ENCODE data around the gene NRG2.

The NRG2 gene

GRCh38 chr5:139906661-139907060 lies 136.4 kb downstream of the NRG2 start:
- no peak overlapping the region for H3K4me3 ChIP-seq (replicated peaks; ENCODE audit: insufficient read depth, low read length)
- H3K27me3 ChIP-seq (ENCODE audit: insufficient read depth, poor library complexity, severe bottlenecking) = peaks cover 10% of the 10 kb centered on the region
- DNase-seq (ENCODE audit: low read depth in 1 of 2, low spot score in 1 of 2) = no peak
- no peak overlapping the region for H3K27ac ChIP-seq (replicated peaks)
- TF ChIP-seq POLR2AphosphoS5 (IDR thresholded peaks at IDR 0.05; ENCODE audit: low read depth) = no peak
- TF ChIP-seq SPI1 (IDR thresholded peaks at IDR 0.05; ENCODE audit: borderline replicate concordance, low read depth) = no peak
- no peak for TF ChIP-seq CTCF (IDR thresholded peaks at IDR 0.05; ENCODE audit: insufficient read depth, low read length)
- no peak for TF ChIP-seq GABPA (IDR thresholded peaks at IDR 0.05; ENCODE audit: low read depth)
- no peak for TF ChIP-seq REST (IDR thresholded peaks at IDR 0.05; ENCODE audit: insufficient replicate concordance, low read depth)

- Histone ChIP-seq H3K27me3 (ENCODE audit: insufficient read depth, poor library complexity, severe bottlenecking) (peaks cover 10% of the 10 kb centered on the region), H3K4me3 (replicated peaks; ENCODE audit: insufficient read depth, low read length) (no peak overlapping the region), H3K27ac (replicated peaks) (no peak overlapping the region)
- TF ChIP-seq REST (IDR thresholded peaks at IDR 0.05; ENCODE audit: insufficient replicate concordance, low read depth) (no peak), GABPA (IDR thresholded peaks at IDR 0.05; ENCODE audit: low read depth) (no peak), SPI1 (IDR thresholded peaks at IDR 0.05; ENCODE audit: borderline replicate concordance, low read depth) (no peak), CTCF (IDR thresholded peaks at IDR 0.05; ENCODE audit: insufficient read depth, low read length) (no peak), POLR2AphosphoS5 (IDR thresholded peaks at IDR 0.05; ENCODE audit: low read depth) (no peak)
- no peak for DNase-seq (ENCODE audit: low read depth in 1 of 2, low spot score in 1 of 2)
Measured at GRCh38 chr5:139904816-139905661, 138.1 kb downstream of the NRG2 start.

GRCh38 chr5:139904566-139904815 lies 138.6 kb downstream of the NRG2 start:
- no peak overlapping the region for H3K4me3 ChIP-seq (replicated peaks; ENCODE audit: insufficient read depth, low read length)

More at GRCh38 chr5:139904566-139904815, 138.6 kb downstream of the NRG2 start:
- DNase-seq (ENCODE audit: low read depth in 1 of 2, low spot score in 1 of 2) = no peak
- peaks cover 10% of the 10 kb centered on the region for H3K27me3 ChIP-seq (ENCODE audit: insufficient read depth, poor library complexity, severe bottlenecking)
- no peak overlapping the region for H3K27ac ChIP-seq (replicated peaks)
- TF ChIP-seq POLR2AphosphoS5 (IDR thresholded peaks at IDR 0.05; ENCODE audit: low read depth) (no peak), CTCF (IDR thresholded peaks at IDR 0.05; ENCODE audit: insufficient read depth, low read length) (no peak), GABPA (IDR thresholded peaks at IDR 0.05; ENCODE audit: low read depth) (no peak), REST (IDR thresholded peaks at IDR 0.05; ENCODE audit: insufficient replicate concordance, low read depth) (no peak), SPI1 (IDR thresholded peaks at IDR 0.05; ENCODE audit: borderline replicate concordance, low read depth) (no peak)

Data from HL-60 (cell line).